HG02885 (cell line): ENCODE data around the gene DDOST.
"Not testable (repeated sequence)": the region's sequence is repeated elsewhere in the genome, so short reads cannot be mapped to it uniquely, and the experiment has no call there.

ENCODE experiments used
- ATAC-seq: cut with Tn5 transposase; IDR thresholded peaks from one replicate; pipeline ENCODE4 v1.9.1; 2021; ENCODE audit warnings: mild to moderate bottlenecking; ENCODE audit not compliant: unreplicated experiment, poor library complexity

Gene DDOST

DNA sequence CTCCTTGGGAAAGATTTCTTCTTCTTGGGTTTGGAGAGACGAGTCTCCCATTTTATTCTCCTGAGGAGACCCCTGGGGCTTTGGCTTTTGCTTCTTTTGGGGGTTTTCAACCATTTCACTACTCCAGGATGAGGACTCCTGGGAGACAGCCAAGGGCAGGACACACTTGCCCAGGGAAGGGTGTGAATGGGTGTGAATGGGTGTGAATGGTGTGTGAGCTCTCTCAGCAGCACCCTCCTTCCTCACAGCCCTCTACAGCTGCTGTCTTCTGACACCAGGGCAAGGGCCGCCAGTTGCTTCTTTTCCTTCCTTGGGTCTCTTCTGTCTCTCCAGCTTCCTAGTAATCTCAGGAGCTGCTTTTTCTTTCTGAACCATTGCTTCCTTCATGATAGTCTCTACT is 32.5 kb upstream of the DDOST start:
- no peak for ATAC-seq

DNA sequence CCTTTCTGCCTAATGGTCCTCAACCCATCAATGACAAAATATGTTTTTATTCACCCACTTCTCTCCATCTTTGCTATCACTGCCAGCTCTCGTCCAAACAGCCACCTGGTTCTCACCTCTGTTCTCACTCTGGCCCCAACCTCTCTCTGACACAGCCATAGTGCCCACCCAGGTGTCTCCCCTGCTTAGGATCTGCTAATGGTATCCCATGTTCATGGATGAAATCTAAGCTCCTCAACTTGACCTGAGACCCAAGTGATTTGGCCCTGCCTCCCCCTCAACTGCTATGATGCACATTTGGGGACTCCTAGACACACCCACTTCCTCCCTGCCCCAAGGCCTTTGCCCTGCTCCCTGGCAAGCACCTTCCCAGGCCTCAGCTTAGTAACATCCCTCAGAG is 30.7 kb upstream of the DDOST start:
- ATAC-seq: no peak

GRCh38 chr1:20689645-20690056 is 28.5 kb upstream of the DDOST start:
- ATAC-seq: no peak

DNA sequence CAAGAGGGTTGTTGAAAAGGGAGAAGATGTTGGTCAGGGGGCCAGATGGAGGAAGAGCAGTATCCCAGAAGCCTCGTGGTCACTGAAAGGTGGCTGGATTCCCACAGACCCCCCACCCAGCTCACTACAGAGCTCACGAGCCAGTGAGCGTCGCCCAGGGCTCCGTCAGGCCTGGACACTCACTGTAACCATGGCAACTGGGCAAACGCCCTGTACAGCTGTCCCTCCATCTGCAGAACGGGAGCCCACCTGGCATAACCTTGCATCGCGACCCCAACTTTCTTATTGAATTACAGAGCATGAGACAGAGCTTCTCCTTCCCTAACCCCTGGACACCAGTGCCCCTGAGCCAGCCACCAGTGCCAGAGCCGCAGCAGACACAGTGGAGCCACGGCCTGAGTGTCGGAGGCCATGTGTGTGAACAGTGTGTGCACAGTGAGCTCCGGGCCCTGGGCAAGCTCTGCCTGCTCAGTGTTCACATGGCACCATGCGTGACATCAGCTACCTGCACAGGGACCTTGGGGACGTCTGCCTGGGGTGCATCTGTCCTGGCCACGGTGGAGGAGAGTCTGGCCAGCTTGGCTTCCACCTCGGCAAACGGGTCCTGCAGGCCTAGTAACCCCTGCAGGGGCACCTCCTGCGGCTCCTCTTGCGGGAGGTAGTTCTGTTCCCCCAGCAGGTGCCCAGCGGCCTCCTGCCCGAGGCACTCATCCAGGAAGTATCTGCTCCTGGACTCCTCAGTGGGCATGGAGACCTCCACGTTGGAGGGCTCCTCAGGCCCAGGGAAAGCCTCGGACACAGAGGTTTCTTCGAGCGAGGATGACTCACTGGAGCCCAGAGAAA is 25.9 kb upstream of the DDOST start:
- no peak for ATAC-seq

DNA sequence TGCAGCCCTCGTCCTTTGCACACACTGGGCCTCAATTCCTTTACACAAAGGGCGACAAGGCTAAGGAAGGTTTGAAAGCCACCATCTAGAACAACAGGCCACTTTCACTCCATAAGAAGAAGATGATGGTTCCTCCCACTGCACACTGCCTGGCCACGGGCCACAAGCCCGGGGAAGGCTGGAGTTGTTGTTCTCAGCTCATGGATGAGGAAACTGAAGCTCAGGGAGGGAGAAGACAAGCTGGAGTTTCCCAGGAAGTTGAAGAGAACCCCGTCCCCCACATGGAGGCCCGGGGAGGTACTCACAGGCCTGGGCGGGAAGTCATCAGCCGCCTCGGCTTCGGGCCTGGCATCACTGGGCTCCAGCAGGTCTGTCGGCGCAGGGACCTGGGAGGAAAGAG is 24.6 kb upstream of the DDOST start:
- no peak for ATAC-seq

DNA sequence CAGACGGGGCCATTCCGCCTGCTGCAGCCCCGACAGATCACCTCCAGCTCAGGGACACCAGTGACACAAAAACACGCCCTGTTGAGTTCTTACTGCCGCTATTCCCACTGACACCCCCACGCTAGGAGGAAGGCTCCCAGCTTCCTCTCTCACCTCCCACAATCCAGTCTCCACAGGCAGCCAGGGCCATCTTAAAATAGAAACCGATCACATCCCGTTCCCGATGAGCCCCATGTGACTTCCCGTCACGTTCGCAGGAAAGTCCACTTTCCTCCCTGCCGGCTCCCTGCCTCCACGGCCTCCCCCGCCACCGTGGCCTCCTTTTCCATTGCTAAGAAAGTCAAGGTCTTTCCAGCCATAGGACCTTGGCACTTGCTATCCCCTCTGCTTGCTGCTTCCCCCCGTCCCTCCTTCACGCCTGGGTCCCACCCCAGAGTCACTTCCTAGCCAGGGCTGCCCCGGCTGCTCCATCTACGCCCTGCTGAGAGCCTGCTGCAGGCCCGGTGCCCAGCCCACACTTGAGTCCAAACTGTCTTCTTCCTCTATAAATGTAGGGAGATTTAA is 24.0 kb upstream of the DDOST start:
- ATAC-seq: no peak

GRCh38 chr1:20684651-20685050 is 23.5 kb upstream of the DDOST start:
- no peak for ATAC-seq

DNA sequence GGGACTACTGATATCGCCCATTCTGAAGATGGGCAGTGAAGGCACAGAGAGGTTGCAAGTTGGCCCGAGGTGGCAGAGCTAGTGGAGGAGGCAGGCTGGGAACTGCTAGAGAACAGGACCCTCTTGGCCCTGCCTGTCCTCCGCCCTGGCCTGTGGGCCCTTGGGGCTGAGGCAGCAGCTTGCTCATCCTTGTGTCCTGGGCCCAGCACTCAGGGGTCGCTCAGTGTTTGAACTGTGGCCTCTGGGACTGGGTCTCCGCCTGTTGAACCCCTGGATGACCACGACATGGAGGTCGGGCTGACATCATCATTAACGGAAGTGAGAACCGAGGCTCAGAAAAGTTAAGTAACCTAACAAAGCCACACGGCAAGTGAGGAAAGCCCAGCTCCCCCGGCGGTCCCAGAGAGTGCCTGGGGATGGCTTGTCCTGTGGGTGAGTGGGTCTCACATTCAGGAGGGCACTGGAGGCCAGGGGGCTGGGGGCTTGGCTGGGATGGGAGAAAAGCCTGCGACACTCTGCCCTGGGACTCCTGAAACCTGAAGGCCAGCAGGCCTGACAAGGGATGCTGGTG is 23.0 kb upstream of the DDOST start:
- no peak for ATAC-seq

DNA sequence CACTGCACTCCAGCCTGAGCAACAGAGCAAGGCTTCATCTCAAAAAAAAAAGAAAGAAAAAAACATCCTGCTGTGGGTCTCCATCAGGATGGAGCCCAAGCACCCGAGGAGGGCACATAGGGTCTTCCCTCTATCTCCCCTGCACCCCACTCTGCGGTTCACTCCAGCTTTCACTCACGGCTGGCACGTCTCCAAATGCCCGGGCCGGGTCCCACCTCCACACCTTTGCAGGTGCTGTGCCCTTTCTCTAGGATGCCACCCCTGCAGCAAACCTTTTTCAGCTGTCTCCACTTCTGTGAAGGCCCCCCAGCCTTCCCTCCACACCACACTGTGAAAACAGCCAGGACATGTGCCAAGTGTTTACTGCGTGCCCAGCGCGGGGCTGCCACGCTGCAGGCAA is 22.4 kb upstream of the DDOST start:
- no peak for ATAC-seq

DNA sequence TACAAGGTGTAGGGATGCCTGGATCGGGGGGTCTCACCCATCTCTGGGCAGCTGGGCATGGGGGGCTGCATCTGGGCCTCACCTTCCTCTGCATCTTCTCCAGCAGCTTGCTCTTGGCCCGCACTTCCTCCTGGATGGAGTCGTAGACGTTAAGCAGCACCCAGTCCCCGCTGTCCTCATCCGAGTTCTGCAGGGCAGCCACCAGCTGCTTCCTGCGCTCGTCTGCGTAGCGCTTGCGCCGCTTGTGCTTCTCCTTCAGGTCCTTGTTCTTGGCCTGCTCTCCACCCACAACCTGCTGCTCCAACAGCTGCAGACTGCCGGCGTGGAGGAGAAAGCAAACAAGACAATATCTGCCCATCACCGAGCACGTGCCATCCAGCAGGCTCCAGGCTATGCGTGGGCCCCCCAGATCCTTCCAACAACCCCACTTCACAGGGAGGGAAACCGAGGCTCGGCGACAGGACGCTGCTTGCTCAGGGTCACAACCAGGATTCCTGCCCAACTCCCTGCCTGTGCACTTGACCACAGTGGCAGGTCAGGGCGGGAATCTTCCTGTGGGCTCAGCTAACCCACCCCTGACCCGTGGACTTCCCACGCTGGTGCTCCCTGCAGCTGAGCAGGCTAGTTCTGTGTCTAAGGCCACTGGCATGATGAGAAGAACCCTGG is 21.5 kb upstream of the DDOST start:
- no peak for ATAC-seq

- no peak for ATAC-seq
These were observed 20.8 kb upstream of the DDOST start for GRCh38 chr1:20681999-20682398.

- no peak for ATAC-seq
These were observed 19.1 kb upstream of the DDOST start for GRCh38 chr1:20680269-20680668.

DNA sequence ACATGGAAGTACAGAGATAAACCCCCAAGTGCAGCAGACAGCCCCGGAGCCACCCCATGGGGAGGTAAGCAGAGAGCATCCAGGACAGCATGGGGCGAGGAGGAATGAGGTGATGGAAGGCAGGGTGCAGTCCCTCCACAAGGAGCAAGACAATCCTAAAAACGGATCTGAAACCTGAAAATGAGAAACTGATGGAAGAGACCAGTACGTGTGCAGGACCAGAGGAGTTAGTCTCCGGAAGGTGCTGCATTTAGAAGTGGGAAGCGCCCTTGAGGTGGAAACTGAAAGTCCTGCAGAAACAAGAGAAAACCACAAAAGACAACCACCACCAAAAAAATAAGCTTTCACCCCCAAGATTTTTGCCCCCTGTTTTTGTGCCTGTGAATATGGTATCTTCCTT is 17.4 kb upstream of the DDOST start:
- no peak for ATAC-seq

GRCh38 chr1:20673626-20674025 is 12.5 kb upstream of the DDOST start:
- not testable (repeated sequence) for ATAC-seq

GRCh38 chr1:20672265-20672632 is 11.1 kb upstream of the DDOST start:
- ATAC-seq: no peak

DNA sequence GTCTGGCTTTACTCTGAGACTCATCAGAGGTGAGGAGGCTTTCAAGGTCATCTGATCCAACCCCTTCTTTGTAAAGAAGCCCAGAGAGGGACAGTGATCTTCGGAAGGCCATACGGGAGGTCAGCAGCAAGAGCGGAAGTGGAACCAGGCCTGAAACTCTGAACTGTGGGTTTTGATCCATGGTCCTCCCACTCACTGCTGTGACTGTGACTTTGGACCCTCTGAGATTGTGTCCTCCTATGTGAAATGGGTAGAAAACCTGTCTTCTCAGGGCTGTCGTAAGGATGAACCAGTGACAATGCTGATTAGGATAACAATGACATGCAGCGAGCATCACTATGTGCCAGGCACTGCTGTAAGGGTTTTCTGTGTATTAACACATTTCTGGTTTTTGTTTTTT is 9.8 kb upstream of the DDOST start:
- ATAC-seq: no peak

DNA sequence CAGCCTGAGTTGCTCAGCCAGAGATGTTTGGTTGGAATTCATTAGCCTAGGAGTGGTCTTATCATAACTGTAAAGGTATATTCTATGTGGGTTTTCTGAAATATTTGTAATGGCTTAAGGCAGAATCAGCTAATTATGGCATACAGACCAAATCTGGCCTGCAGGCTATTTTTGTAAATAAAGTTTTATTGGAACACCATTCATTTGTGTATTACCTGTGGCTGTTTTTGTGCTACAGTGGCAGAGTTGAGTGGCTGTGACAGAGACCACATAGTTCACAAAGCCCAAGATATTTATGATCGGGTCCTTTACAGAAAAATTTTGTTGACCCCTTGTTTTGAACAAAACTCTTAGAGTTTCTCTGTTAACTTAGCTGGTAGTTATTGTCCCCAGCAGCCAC is 7.4 kb upstream of the DDOST start:
- ATAC-seq: no peak

DNA sequence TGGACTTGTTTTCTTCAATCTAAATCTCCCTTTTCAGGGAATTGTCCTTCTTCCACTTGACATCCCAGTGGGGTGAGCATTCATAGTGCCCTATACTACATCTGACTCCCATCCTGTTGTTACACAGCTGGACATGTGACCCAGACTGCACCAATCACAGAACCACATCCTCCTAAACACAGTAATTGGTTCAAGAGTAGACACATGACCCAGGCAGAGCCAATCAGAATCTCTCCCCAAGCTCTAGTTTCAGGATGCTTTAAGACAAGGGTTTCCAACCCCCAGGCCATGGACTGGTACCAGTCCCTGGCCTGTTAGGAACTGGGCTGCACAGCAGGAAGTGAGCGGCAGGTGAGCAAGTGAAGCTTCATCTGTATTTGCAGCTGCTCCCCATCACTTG is 5.6 kb upstream of the DDOST start:
- no peak for ATAC-seq

DNA sequence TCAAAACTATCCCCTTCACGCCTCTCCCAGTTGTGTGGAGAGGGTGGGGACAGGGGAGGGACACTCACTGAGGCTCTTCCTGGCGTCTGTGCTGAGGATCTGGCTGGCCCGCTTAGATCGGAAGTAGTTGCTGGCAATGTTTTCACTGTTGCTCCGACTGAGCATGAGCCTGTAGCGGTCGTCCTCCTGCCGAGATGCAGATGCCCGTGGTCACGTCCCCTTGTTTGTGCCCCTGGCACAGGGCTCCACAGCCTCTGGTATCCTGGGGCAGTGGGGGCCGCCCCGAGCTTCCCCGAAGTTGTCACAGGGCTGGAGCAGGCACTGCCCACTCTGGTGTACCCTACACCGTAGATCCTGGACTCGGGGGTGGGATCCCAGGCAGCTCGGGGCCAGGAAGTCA is 5.0 kb upstream of the DDOST start:
- no peak for ATAC-seq

DNA sequence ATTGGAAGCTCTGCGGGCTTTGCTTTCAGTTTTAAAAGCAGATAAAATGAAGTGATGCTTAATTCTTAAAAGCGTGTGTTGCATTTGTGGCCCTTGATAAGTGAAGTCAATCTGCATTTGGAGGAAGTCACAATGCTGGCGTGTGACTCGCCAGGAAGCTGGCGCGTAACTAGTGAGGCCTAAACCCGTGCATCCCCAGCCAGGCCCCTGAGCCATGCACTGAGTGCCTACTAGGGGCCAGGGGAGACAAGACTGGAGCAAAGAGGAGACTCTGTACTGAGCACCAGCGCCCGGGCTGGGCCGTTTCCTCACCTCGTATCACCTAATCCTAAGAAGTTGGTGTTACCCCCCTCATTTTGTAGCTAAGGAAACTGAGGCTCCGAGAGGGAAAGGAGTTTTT is 4.6 kb upstream of the DDOST start:
- ATAC-seq: no peak

DNA sequence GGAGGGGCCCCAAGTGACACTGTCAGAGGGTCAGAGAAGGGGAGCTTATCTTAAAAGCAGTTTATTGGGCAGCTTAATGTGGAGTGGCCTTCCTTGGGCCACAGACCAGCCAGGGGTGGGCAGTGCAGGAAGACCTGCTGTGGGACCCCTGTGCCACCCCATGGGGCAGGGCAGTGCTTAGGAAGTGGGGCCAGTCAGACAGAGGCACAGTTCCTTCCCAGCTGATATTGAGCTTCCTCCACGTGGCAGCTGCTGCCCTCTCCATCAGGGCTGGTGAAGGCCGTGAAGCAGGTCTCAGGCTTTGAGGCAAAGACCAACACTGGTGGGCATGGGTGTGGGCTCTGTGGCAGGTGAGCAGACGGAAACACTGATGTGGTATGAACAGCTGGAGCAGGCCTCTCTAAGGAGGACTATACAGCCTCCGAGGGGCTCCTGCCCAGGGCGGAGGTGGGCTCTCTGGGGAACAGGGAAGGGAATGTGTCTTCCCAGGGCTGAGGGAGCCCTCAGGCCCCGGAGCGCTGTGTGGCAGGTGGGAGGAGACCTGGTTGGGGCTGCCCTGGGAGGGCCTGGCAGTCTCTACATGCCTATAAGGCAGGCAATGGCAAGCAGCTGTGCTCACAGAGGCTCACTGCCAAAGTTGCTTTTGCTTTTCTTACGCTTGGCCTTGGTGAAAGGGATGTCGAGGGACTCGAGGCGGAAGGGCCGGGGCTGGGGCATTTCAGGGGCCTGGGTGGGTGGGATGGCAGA is 3.0 kb upstream of the DDOST start:
- ATAC-seq: no peak
